ENCODE data around the gene ABHD16A. TPM values are rescaled to one million over a fixed set of nuclear protein-coding genes. Genes with fewer than 3 reads are reported as not detected.

The ABHD16A gene
- total and polyA plus RNA-seq, 10 of the 15 experiments (the other 5 are each of a cell fraction or from before 2014, with no cell fraction given): 7.5 to 43.0 (median 32.9) TPM

DNA sequence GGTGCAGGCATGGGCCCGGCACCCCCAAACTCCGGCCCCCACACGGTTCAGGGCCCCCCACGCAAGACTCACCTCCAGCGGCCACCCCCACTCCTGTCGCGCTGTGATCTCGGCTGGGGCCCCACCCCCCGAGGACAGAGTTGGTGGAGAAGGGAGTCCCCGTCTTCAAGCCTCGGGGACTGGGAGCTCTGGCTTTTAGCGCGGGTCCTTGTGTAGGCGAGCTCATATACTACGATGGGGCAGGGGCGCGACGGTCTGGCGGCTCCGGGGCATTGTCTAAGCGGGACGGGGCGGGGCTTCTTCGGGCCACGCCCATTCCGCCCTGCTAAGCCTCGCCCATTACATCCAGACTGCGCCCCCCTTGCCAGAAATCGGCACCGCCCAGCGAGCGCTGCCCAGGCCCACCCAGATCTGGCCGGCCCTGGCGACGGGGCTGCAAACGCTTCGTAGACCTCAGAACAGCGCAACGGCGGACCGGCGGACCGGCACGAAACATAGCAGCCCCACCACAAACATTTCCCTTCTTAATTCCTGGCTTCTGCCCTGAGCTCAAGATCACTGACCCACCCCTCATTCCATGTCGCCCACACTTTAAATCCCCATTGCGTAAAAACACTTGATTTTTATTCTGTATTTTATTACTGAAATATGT, 27.0 kb upstream of the ABHD16A start (continued):
- TF ChIP-seq, protein P1, sequence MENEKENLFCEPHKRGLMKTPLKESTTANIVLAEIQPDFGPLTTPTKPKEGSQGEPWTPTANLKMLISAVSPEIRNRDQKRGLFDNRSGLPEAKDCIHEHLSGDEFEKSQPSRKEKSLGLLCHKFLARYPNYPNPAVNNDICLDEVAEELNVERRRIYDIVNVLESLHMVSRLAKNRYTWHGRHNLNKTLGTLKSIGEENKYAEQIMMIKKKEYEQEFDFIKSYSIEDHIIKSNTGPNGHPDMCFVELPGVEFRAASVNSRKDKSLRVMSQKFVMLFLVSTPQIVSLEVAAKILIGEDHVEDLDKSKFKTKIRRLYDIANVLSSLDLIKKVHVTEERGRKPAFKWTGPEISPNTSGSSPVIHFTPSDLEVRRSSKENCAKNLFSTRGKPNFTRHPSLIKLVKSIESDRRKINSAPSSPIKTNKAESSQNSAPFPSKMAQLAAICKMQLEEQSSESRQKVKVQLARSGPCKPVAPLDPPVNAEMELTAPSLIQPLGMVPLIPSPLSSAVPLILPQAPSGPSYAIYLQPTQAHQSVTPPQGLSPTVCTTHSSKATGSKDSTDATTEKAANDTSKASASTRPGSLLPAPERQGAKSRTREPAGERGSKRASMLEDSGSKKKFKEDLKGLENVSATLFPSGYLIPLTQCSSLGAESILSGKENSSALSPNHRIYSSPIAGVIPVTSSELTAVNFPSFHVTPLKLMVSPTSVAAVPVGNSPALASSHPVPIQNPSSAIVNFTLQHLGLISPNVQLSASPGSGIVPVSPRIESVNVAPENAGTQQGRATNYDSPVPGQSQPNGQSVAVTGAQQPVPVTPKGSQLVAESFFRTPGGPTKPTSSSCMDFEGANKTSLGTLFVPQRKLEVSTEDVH (IDR thresholded peaks at IDR 0.05; ENCODE audit: low read depth, partially characterized antibody): peak; percentile 42
- TF ChIP-seq ETV6 (conservative IDR thresholded peaks at IDR 0.05 in 1 of 2, IDR thresholded peaks at IDR 0.05 in 1 of 2; ENCODE audit: borderline replicate concordance in 1 of 2, low read depth in 1 of 2) (no peak), POLR2AphosphoS2 (IDR thresholded peaks at IDR 0.05; ENCODE audit: low read depth, low read length) (0 out of 2 replicates have a peak, but pooled peaks have one; percentile 28), ZNF622 (IDR thresholded peaks at IDR 0.05) (no peak), RAD51 (IDR thresholded peaks at IDR 0.05) (no peak), TCF7 (IDR thresholded peaks at IDR 0.05; ENCODE audit: borderline replicate concordance) (no peak), POLR2A (IDR thresholded peaks at IDR 0.05; ENCODE audit: low read depth, low read length) (peak; percentile 57), MYC (IDR thresholded peaks at IDR 0.05; ENCODE audit: insufficient read depth, insufficient read length, insufficient replicate concordance, low read length, severe bottlenecking) (no peak), FOS (IDR thresholded peaks at IDR 0.05; ENCODE audit: borderline replicate concordance, extremely low read depth, insufficient read length) (no peak)
- TF ChIP-seq, protein P2, sequence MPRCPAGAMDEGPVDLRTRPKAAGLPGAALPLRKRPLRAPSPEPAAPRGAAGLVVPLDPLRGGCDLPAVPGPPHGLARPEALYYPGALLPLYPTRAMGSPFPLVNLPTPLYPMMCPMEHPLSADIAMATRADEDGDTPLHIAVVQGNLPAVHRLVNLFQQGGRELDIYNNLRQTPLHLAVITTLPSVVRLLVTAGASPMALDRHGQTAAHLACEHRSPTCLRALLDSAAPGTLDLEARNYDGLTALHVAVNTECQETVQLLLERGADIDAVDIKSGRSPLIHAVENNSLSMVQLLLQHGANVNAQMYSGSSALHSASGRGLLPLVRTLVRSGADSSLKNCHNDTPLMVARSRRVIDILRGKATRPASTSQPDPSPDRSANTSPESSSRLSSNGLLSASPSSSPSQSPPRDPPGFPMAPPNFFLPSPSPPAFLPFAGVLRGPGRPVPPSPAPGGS (IDR thresholded peaks at IDR 0.05; ENCODE audit: borderline replicate concordance, insufficient read depth, low read depth, low read length, poor library complexity, severe bottlenecking): peak; percentile 42
- TF ChIP-seq, protein P3, sequence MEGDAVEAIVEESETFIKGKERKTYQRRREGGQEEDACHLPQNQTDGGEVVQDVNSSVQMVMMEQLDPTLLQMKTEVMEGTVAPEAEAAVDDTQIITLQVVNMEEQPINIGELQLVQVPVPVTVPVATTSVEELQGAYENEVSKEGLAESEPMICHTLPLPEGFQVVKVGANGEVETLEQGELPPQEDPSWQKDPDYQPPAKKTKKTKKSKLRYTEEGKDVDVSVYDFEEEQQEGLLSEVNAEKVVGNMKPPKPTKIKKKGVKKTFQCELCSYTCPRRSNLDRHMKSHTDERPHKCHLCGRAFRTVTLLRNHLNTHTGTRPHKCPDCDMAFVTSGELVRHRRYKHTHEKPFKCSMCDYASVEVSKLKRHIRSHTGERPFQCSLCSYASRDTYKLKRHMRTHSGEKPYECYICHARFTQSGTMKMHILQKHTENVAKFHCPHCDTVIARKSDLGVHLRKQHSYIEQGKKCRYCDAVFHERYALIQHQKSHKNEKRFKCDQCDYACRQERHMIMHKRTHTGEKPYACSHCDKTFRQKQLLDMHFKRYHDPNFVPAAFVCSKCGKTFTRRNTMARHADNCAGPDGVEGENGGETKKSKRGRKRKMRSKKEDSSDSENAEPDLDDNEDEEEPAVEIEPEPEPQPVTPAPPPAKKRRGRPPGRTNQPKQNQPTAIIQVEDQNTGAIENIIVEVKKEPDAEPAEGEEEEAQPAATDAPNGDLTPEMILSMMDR (IDR thresholded peaks at IDR 0.05 in 2 of 3, conservative IDR thresholded peaks at IDR 0.05 in 1 of 3; ENCODE audit: control insufficient read depth in 2 of 3, extremely low read depth in 1 of 3, insufficient read depth in 1 of 3, low read depth in 3 of 3, low read length in 3 of 3): 0 out of 6 replicates have a peak, but pooled peaks of 1 of the 3 experiments have one; percentile 9
- TF ChIP-seq, protein P4, sequence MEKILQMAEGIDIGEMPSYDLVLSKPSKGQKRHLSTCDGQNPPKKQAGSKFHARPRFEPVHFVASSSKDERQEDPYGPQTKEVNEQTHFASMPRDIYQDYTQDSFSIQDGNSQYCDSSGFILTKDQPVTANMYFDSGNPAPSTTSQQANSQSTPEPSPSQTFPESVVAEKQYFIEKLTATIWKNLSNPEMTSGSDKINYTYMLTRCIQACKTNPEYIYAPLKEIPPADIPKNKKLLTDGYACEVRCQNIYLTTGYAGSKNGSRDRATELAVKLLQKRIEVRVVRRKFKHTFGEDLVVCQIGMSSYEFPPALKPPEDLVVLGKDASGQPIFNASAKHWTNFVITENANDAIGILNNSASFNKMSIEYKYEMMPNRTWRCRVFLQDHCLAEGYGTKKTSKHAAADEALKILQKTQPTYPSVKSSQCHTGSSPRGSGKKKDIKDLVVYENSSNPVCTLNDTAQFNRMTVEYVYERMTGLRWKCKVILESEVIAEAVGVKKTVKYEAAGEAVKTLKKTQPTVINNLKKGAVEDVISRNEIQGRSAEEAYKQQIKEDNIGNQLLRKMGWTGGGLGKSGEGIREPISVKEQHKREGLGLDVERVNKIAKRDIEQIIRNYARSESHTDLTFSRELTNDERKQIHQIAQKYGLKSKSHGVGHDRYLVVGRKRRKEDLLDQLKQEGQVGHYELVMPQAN (conservative IDR thresholded peaks at IDR 0.05): no peak
- TF ChIP-seq, protein P5, sequence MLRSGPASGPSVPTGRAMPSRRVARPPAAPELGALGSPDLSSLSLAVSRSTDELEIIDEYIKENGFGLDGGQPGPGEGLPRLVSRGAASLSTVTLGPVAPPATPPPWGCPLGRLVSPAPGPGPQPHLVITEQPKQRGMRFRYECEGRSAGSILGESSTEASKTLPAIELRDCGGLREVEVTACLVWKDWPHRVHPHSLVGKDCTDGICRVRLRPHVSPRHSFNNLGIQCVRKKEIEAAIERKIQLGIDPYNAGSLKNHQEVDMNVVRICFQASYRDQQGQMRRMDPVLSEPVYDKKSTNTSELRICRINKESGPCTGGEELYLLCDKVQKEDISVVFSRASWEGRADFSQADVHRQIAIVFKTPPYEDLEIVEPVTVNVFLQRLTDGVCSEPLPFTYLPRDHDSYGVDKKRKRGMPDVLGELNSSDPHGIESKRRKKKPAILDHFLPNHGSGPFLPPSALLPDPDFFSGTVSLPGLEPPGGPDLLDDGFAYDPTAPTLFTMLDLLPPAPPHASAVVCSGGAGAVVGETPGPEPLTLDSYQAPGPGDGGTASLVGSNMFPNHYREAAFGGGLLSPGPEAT (IDR thresholded peaks at IDR 0.05; ENCODE audit: low read depth): no peak
- TF ChIP-seq, protein P6, sequence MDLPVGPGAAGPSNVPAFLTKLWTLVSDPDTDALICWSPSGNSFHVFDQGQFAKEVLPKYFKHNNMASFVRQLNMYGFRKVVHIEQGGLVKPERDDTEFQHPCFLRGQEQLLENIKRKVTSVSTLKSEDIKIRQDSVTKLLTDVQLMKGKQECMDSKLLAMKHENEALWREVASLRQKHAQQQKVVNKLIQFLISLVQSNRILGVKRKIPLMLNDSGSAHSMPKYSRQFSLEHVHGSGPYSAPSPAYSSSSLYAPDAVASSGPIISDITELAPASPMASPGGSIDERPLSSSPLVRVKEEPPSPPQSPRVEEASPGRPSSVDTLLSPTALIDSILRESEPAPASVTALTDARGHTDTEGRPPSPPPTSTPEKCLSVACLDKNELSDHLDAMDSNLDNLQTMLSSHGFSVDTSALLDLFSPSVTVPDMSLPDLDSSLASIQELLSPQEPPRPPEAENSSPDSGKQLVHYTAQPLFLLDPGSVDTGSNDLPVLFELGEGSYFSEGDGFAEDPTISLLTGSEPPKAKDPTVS (IDR thresholded peaks at IDR 0.05; ENCODE audit: low read depth, low read length): no peak
